Measurements from ENCODE around the gene SLC30A3.

- no peak for TF ChIP-seq EZH2 (IDR thresholded peaks at IDR 0.05; ENCODE audit: borderline replicate concordance, low read depth, low read length, poor library complexity, severe bottlenecking)
- TF ChIP-seq, protein P1, sequence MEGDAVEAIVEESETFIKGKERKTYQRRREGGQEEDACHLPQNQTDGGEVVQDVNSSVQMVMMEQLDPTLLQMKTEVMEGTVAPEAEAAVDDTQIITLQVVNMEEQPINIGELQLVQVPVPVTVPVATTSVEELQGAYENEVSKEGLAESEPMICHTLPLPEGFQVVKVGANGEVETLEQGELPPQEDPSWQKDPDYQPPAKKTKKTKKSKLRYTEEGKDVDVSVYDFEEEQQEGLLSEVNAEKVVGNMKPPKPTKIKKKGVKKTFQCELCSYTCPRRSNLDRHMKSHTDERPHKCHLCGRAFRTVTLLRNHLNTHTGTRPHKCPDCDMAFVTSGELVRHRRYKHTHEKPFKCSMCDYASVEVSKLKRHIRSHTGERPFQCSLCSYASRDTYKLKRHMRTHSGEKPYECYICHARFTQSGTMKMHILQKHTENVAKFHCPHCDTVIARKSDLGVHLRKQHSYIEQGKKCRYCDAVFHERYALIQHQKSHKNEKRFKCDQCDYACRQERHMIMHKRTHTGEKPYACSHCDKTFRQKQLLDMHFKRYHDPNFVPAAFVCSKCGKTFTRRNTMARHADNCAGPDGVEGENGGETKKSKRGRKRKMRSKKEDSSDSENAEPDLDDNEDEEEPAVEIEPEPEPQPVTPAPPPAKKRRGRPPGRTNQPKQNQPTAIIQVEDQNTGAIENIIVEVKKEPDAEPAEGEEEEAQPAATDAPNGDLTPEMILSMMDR (conservative IDR thresholded peaks at IDR 0.05; ENCODE audit: low read depth, low read length) = no peak
Observed at GRCh38 chr2:27304488-27305240, 41.8 kb upstream of the SLC30A3 start.

Measured in A673 (cell line).